HG02973 (cell line): ENCODE results near the gene MYH7.
"Not testable (repeated sequence)": the region's sequence is repeated elsewhere in the genome, so short reads cannot be mapped to it uniquely, and the experiment has no call there.

Experiments used
- ATAC-seq: cut with Tn5 transposase; IDR thresholded peaks from one replicate; pipeline ENCODE4 v1.9.1; 2021; ENCODE audit warnings: moderate library complexity; ENCODE audit not compliant: unreplicated experiment

MYH7 gene

GRCh38 chr14:23435543-23436326, at the start of gene MYH7:
TSS of gene MYH7 (minus strand) at chr14:23435660. CDS start at chr14:23433732, 1,928 bp downstream.
- ATAC-seq, result no peak

GRCh38 chr14:23483236-23483854, 47.9 kb upstream of the MYH7 start:
- no peak for ATAC-seq

GRCh38 chr14:23482823-23483148, 47.3 kb upstream of the MYH7 start:
- ATAC-seq, result no peak

GRCh38 chr14:23481979-23482822, 46.7 kb upstream of the MYH7 start:
- ATAC-seq, result no peak

GRCh38 chr14:23481362-23481970, 46.0 kb upstream of the MYH7 start:
- ATAC-seq, result no peak

GRCh38 chr14:23478109-23478759, 42.8 kb upstream of the MYH7 start:
- no peak for ATAC-seq

- no peak for ATAC-seq
These were observed 35.5 kb upstream of the MYH7 start for GRCh38 chr14:23470947-23471346.

GRCh38 chr14:23469906-23470403, 34.5 kb upstream of the MYH7 start:
- ATAC-seq, result no peak

GRCh38 chr14:23469127-23469905, 33.9 kb upstream of the MYH7 start, which contains the start of gene NGDN:
TSS of gene NGDN (plus strand) at chr14:23469703. CDS start at chr14:23469716, 13 bp downstream.
- peak; percentile 91 for ATAC-seq

GRCh38 chr14:23468704-23469126, 33.3 kb upstream of the MYH7 start:
- ATAC-seq, result peak; percentile 7

GRCh38 chr14:23465261-23465660, 29.8 kb upstream of the MYH7 start:
- no peak for ATAC-seq

- ATAC-seq, result no peak
These were observed 29.2 kb upstream of the MYH7 start for GRCh38 chr14:23464700-23465099.

- no peak for ATAC-seq
These were observed 25.5 kb upstream of the MYH7 start for GRCh38 chr14:23460960-23461359.

GRCh38 chr14:23457587-23458445, 22.4 kb upstream of the MYH7 start:
- no peak for ATAC-seq

- not testable (repeated sequence) for ATAC-seq
These were observed 21.6 kb upstream of the MYH7 start for GRCh38 chr14:23456883-23457586.

- ATAC-seq, result no peak
These were observed 19.0 kb upstream of the MYH7 start for GRCh38 chr14:23454445-23454856.

GRCh38 chr14:23452237-23452636, 16.8 kb upstream of the MYH7 start:
- ATAC-seq, result no peak

- no peak for ATAC-seq
These were observed 14.9 kb upstream of the MYH7 start for GRCh38 chr14:23450379-23450778.
